Limb (tissue), 2 donors: Measurements from ENCODE around the gene MARCHF2.
A peak's percentile ranks its signal among the peaks of the same experiment; 100 is the strongest.

Source experiments
- DNase-seq, 2 donors: peaks; one replicate each; pipeline ENCODE4 v3.0.0-alpha.2; 2016; ENCODE audit errors: extremely low spot score in 2 of 2

The MARCHF2 gene

GRCh38 chr19:8387688-8388611 is 25.2 kb upstream of the MARCHF2 start:
- no peak for DNase-seq

GRCh38 chr19:8388612-8388958 is 24.5 kb upstream of the MARCHF2 start:
- DNase-seq = no peak

- DNase-seq = peak; percentile 99 to 100
Observed at GRCh38 chr19:8389891-8390616, 23.1 kb upstream of the MARCHF2 start, which contains the start of gene RAB11B. Gene RAB11B (plus strand): TSS chr19:8390360. CDS start chr19:8390417, 57 bp downstream.

- DNase-seq = peak; percentile 89 to 99
Observed at GRCh38 chr19:8390617-8390981, 22.5 kb upstream of the MARCHF2 start.

- peak in 1 of 2 donors; percentile 35 for DNase-seq
Observed at GRCh38 chr19:8391198-8392016, 21.7 kb upstream of the MARCHF2 start.

GRCh38 chr19:8392017-8392591 is 21.0 kb upstream of the MARCHF2 start:
- no peak for DNase-seq

GRCh38 chr19:8393192-8393870 is 19.8 kb upstream of the MARCHF2 start:
- no peak for DNase-seq

GRCh38 chr19:8393871-8394250 is 19.2 kb upstream of the MARCHF2 start:
- no peak for DNase-seq

- no peak for DNase-seq
Observed at GRCh38 chr19:8395621-8396082, 17.5 kb upstream of the MARCHF2 start.

GRCh38 chr19:8396185-8396562 is 16.9 kb upstream of the MARCHF2 start:
- DNase-seq = no peak

- peak in 1 of 2 donors; percentile 70 for DNase-seq
Observed at GRCh38 chr19:8396563-8397203, 16.4 kb upstream of the MARCHF2 start.

GRCh38 chr19:8397271-8397670 is 15.8 kb upstream of the MARCHF2 start:
- DNase-seq = no peak

- DNase-seq = no peak
Observed at GRCh38 chr19:8397746-8398310, 15.3 kb upstream of the MARCHF2 start.

GRCh38 chr19:8398311-8398771 is 14.8 kb upstream of the MARCHF2 start:
- no peak for DNase-seq

GRCh38 chr19:8399681-8400188 is 13.4 kb upstream of the MARCHF2 start:
- DNase-seq = no peak

- no peak for DNase-seq
Observed at GRCh38 chr19:8401981-8402411, 11.1 kb upstream of the MARCHF2 start.

- no peak for DNase-seq
Observed at GRCh38 chr19:8403098-8403819, 9.8 kb upstream of the MARCHF2 start.

- DNase-seq = no peak
Observed at GRCh38 chr19:8403820-8404109, 9.3 kb upstream of the MARCHF2 start.
